NB4 (cell line): ENCODE results near the gene PLCD1.
"Not testable (repeated sequence)": the region's sequence is repeated elsewhere in the genome, so short reads cannot be mapped to it uniquely, and the experiment has no call there.

Source experiments
- CTCF ChIP-seq: IDR thresholded peaks from one replicate; pipeline ENCODE4 v1.5.1; 2012; ENCODE audit warnings: low read depth, low read length
- MAX ChIP-seq: IDR thresholded peaks from 2 replicates; pipeline ENCODE4 v1.6.1; 2011; ENCODE audit warnings: low read depth, low read length
- MYC ChIP-seq: IDR thresholded peaks from 2 replicates; pipeline ENCODE4 v1.6.1; 2011; ENCODE audit warnings: low read depth, low read length
- POLR2A ChIP-seq: IDR thresholded peaks from 2 replicates; pipeline ENCODE4 v1.6.1; 2011; ENCODE audit warnings: mild to moderate bottlenecking; ENCODE audit not compliant: insufficient read length; ENCODE audit errors: extremely low read depth

DNA sequence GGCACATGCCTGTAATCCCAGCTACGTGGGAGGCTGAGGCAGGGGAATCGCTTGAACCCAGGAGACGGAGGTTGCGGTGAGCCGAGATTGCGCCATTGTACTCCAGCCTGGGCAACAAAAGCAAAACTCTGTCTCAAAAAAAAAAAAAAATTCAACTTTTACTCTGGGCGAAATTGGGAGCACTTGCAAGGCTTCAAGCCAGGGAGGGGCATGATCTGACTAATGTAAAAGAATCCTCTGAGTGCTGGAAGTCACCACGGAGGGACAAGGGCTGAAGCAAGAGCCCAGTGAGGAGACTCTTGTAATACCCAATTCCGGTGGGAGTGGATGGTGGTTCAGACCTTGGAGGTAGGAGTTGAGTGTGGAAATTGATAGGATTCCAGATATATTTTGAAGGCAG, 4.9 kb upstream of the PLCD1 start:
- not testable (repeated sequence) for TF ChIP-seq CTCF, MAX, MYC, POLR2A
